ENCODE results near the gene SF3B2. TPM values are rescaled to one million over a fixed set of nuclear protein-coding genes. Genes with fewer than 3 reads are reported as not detected.
A peak's percentile ranks its signal among the peaks of the same experiment; 100 is the strongest.

Gene SF3B2
- total RNA-seq, 6 experiments from 2014 or later, result 52.2 to 85.4 (median 67.2) TPM

DNA sequence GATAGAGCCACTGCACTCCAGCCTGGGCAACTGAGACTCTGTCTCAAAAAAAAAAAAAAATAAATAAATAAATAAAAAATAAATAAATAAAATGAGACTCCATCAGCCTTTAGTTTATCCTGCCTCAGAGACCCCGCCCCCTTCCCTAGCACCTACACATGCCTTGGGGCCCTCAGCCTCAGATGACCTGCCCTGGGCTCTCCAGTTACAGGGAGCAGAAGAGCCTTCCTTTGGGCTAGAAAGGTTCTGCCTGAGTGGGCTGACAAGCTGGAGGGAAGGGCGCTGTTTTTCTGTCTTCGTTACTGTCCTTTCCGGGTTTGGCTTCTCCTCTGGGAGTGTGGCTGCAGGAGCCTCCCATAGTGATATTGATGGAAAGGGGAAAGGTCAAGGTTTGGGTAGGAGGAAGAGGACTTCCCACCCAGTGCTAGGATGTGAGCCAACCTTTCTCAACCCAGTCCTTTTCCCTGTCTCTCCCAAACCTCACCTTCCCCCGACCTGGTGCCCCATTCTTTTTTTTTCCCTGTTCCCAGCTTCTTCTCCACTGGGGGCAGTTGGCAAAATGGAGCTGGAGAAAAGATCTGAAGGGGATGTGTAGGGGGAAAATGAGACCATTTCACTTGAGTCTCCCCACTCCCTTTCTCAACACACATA, 1.5 kb upstream of the SF3B2 start:
- TF ChIP-seq, protein P1, sequence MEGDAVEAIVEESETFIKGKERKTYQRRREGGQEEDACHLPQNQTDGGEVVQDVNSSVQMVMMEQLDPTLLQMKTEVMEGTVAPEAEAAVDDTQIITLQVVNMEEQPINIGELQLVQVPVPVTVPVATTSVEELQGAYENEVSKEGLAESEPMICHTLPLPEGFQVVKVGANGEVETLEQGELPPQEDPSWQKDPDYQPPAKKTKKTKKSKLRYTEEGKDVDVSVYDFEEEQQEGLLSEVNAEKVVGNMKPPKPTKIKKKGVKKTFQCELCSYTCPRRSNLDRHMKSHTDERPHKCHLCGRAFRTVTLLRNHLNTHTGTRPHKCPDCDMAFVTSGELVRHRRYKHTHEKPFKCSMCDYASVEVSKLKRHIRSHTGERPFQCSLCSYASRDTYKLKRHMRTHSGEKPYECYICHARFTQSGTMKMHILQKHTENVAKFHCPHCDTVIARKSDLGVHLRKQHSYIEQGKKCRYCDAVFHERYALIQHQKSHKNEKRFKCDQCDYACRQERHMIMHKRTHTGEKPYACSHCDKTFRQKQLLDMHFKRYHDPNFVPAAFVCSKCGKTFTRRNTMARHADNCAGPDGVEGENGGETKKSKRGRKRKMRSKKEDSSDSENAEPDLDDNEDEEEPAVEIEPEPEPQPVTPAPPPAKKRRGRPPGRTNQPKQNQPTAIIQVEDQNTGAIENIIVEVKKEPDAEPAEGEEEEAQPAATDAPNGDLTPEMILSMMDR (IDR thresholded peaks at IDR 0.05), result no peak
- no peak for TF ChIP-seq POLR2A (IDR thresholded peaks at IDR 0.05)
- 51% methylated on average over 5 of the region's 5 CpGs for WGBS (ENCODE audit: insufficient coverage, low coverage, low lambda C conversion rate, missing lambda C conversion rate)

DNA sequence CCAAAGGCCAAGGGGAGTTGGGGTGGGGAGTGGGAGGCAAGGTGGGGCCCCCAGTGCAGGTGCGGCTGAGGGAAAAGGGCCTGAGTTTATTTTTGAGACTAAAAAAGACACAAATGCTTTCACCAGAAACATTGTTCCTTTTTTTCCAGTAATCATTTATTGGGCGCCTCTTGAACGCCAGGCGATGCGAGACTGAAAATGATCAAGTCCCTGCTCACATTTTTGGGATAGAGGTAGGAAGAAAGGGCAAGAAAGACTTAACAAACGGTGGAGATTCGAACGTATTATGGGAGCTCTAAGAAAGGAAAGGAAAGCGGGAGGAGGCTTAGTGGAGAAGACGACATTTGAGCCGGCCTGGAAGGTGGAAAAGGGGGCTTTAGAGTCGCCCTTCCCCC, 796 bp upstream of the SF3B2 start:
- Histone ChIP-seq H3K4me3 (peak overlapping the region; percentile 61 to 97 (median 80)), H3K4me1 (peaks cover 0 to 24% (median 6%) of the 10 kb centered on the region in 4 donors), H3K27me3 (no peaks in the 10 kb centered on the region), H3K9me3 (no peaks in the 10 kb centered on the region), H3K36me3 (peaks cover 5 to 19% (median 13%) of the 10 kb centered on the region in 4 donors), H3K27ac (peak overlapping the region; percentile 27 to 78 (median 72))
- intact Hi-C loops (cut with DNase I), result no loop called here
- DNase-seq, result no peak
- TF ChIP-seq, protein P1 (IDR thresholded peaks at IDR 0.05), result no peak
- no peak for TF ChIP-seq POLR2A (IDR thresholded peaks at IDR 0.05)
- WGBS (ENCODE audit: insufficient coverage, low coverage, low lambda C conversion rate, missing lambda C conversion rate), result 38% methylated on average over 11 of the region's 12 CpGs
- no peak for ATAC-seq

More for the DNA sequence above, 1.5 kb upstream of the SF3B2 start:
- intact Hi-C loops (cut with DNase I), result no loop called here
- no peak for ATAC-seq
- H3K4me1 ChIP-seq, result peaks cover 0 to 20% (median 6%) of the 10 kb centered on the region in 4 donors
- H3K36me3 ChIP-seq, result peaks cover 5 to 13% (median 10%) of the 10 kb centered on the region in 4 donors
- H3K9me3 ChIP-seq, result no peaks in the 10 kb centered on the region
- no peaks in the 10 kb centered on the region for H3K27me3 ChIP-seq
- DNase-seq, result no peak
- H3K27ac ChIP-seq, result no peak overlapping the region
- no peak overlapping the region for H3K4me3 ChIP-seq

DNA sequence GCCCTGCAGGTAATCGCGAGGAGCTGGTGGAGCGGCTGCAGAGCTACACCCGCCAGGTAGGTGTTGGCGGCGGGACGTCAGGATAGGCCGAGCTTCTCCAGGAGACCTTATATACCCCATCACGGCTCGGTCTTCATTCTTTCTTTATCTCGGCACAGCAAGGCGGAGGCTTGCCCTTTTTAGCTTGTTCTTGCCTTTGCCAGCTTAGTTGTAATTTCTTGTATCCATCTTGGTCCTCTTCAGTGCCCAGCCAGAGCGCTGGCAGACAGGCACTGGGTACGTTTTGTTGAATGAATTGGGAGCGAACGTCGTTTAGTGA, 459 bp downstream of the SF3B2 start:
- ATAC-seq, result no peak
- Histone ChIP-seq H3K4me3 (peak overlapping the region; percentile 61 to 97 (median 80)), H3K36me3 (peaks cover 13 to 31% (median 22%) of the 10 kb centered on the region in 4 donors), H3K27me3 (no peaks in the 10 kb centered on the region), H3K4me1 (peaks cover 0 to 24% (median 6%) of the 10 kb centered on the region in 4 donors), H3K27ac (peak overlapping the region; percentile 19 to 69 (median 26)), H3K9me3 (no peaks in the 10 kb centered on the region)
- no peak for TF ChIP-seq POLR2A (IDR thresholded peaks at IDR 0.05)
- TF ChIP-seq, protein P1 (IDR thresholded peaks at IDR 0.05), result no peak
- intact Hi-C loops (cut with DNase I), result no loop called here
- under 1% methylated on average over 9 of the region's 17 CpGs for WGBS (ENCODE audit: insufficient coverage, low coverage, low lambda C conversion rate, missing lambda C conversion rate)
- DNase-seq, result no peak

DNA sequence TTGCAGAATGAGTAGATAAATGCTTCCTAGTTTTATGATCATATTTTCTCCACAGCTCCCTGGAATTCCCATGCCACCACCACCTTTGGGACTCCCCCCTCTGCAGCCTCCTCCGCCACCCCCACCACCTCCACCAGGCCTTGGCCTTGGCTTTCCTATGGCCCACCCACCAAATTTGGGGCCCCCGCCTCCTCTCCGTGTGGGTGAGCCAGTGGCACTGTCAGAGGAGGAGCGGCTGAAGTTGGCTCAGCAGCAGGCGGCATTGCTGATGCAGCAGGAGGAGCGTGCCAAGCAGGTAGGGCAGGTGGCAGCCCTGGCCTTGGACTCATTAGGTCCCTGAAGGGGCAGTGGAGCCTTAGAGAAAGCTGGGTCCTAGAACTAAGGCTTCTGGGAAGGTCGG, 2.9 kb downstream of the SF3B2 start:
- Histone ChIP-seq H3K36me3 (peaks cover 16 to 55% (median 42%) of the 10 kb centered on the region in 4 donors), H3K4me3 (no peak overlapping the region), H3K27ac (no peak overlapping the region), H3K27me3 (no peaks in the 10 kb centered on the region), H3K4me1 (peaks cover 0 to 24% (median 6%) of the 10 kb centered on the region in 4 donors), H3K9me3 (no peaks in the 10 kb centered on the region)
- no peak for TF ChIP-seq POLR2A (IDR thresholded peaks at IDR 0.05)
- TF ChIP-seq, protein P1 (IDR thresholded peaks at IDR 0.05), result no peak
- intact Hi-C loops (cut with DNase I), result no loop called here
- no peak for ATAC-seq
- DNase-seq, result peak in 1 of 3 donors; percentile 48
- WGBS (ENCODE audit: insufficient coverage, low coverage, low lambda C conversion rate, missing lambda C conversion rate), result 61% methylated on average over 7 of the region's 7 CpGs
